Middle frontal gyrus (tissue), 1 donor: ENCODE results near the gene PTTG1.

Source experiments
- DNase-seq: peaks from one replicate; pipeline ENCODE4 v3.0.0-alpha.2; 2015; ENCODE audit warnings: low spot score; ENCODE audit errors: extremely low spot score

The PTTG1 gene

GRCh38 chr5:160470437-160471361, 49.0 kb downstream of the PTTG1 start:
- DNase-seq: no peak

GRCh38 chr5:160471761-160472160, 50.1 kb downstream of the PTTG1 start:
- no peak for DNase-seq

- no peak for DNase-seq
These were observed 50.8 kb downstream of the PTTG1 start for GRCh38 chr5:160472482-160472881.

GRCh38 chr5:160473681-160474080, 52.0 kb downstream of the PTTG1 start:
- no peak for DNase-seq

- no peak for DNase-seq
These were observed 52.4 kb downstream of the PTTG1 start for GRCh38 chr5:160474084-160474483.

GRCh38 chr5:160475864-160476438, 54.3 kb downstream of the PTTG1 start:
- DNase-seq: no peak

GRCh38 chr5:160477266-160477970, 55.8 kb downstream of the PTTG1 start:
- DNase-seq: no peak

- no peak for DNase-seq
These were observed 56.5 kb downstream of the PTTG1 start for GRCh38 chr5:160478163-160478562.
